ENCODE results near the gene GLMN. TPM values are rescaled to one million over a fixed set of nuclear protein-coding genes. Genes with fewer than 3 reads are reported as not detected.
A peak's percentile ranks its signal among the peaks of the same experiment; 100 is the strongest.
"Not testable (repeated sequence)": the region's sequence is repeated elsewhere in the genome, so short reads cannot be mapped to it uniquely, and the experiment has no call there.

Gene GLMN
- total and polyA plus RNA-seq, 2 donors from 2014 or later = 6.4 to 7.9 TPM

GRCh38 chr1:92299477-92300150 lies 827 bp upstream of the GLMN start:
- DNase-seq (peak in 1 of 5 donors; percentile 10), FAIRE-seq (no peak)
- Histone ChIP-seq H3K27ac (ENCODE audit: low read depth in 2 of 2, low read length in 2 of 2) (no peak overlapping the region), H3K4me3 (ENCODE audit: low read length in 3 of 3) (peak overlapping the region; percentile 76 to 95 (median 88)), H3K36me3 (ENCODE audit: control insufficient read depth in 2 of 3, insufficient read depth in 3 of 3, low read length in 3 of 3) (peaks cover 2 to 3% (median 3%) of the 10 kb centered on the region in 3 donors), H3K9ac (ENCODE audit: low read length in 3 of 3) (peak overlapping the region; percentile 50 to 97 (median 91)), H3K27me3 (ENCODE audit: control insufficient read depth, insufficient read depth, low read length) (no peaks in the 10 kb centered on the region), H3K4me1 (ENCODE audit: control insufficient read depth in 2 of 3, insufficient read depth in 2 of 3, low read depth in 1 of 3, low read length in 3 of 3) (peaks cover 0 to 9% (median 0%) of the 10 kb centered on the region in 3 donors), H3K9me3 (ENCODE audit: control insufficient read depth in 2 of 3, insufficient read depth in 1 of 3, low read length in 3 of 3) (no peaks in the 10 kb centered on the region)
- TF ChIP-seq CTCF (IDR thresholded peaks at IDR 0.05; ENCODE audit: borderline replicate concordance, extremely low read depth, insufficient read depth) = no peak
- intact Hi-C loops (cut with DNase I) = no loop called here

GRCh38 chr1:92298213-92298572 lies 594 bp downstream of the GLMN start:
- intact Hi-C loops (cut with DNase I) = no loop called here
- peak overlapping the region; percentile 88 to 95 (median 94) for H3K4me3 ChIP-seq (ENCODE audit: low read length in 3 of 3)
- peak overlapping the region; percentile 93 to 96 for H3K27ac ChIP-seq (ENCODE audit: low read depth in 2 of 2, low read length in 2 of 2)
- peak overlapping the region; percentile 77 to 97 (median 91) for H3K9ac ChIP-seq (ENCODE audit: low read length in 3 of 3)
- no peak for FAIRE-seq
- no peaks in the 10 kb centered on the region for H3K9me3 ChIP-seq (ENCODE audit: control insufficient read depth in 2 of 3, insufficient read depth in 1 of 3, low read length in 3 of 3)
- H3K36me3 ChIP-seq (ENCODE audit: control insufficient read depth in 2 of 3, insufficient read depth in 3 of 3, low read length in 3 of 3) = no peaks in the 10 kb centered on the region
- no peaks in the 10 kb centered on the region for H3K27me3 ChIP-seq (ENCODE audit: control insufficient read depth, insufficient read depth, low read length)
- DNase-seq = peak in 1 of 5 donors; percentile 49
- H3K4me1 ChIP-seq (ENCODE audit: control insufficient read depth in 2 of 3, insufficient read depth in 2 of 3, low read depth in 1 of 3, low read length in 3 of 3) = peaks cover 0 to 9% (median 0%) of the 10 kb centered on the region in 3 donors
- TF ChIP-seq CTCF (IDR thresholded peaks at IDR 0.05; ENCODE audit: borderline replicate concordance, extremely low read depth, insufficient read depth) = no peak

GRCh38 chr1:92291372-92291999 lies 7.3 kb downstream of the GLMN start:
- Histone ChIP-seq H3K27ac (ENCODE audit: low read depth in 2 of 2, low read length in 2 of 2) (no peak overlapping the region), H3K4me3 (ENCODE audit: low read length in 3 of 3) (no peak overlapping the region), H3K36me3 (ENCODE audit: control insufficient read depth in 2 of 3, insufficient read depth in 3 of 3, low read length in 3 of 3) (peaks cover 0 to 6% (median 5%) of the 10 kb centered on the region in 3 donors), H3K4me1 (ENCODE audit: control insufficient read depth in 2 of 3, insufficient read depth in 2 of 3, low read depth in 1 of 3, low read length in 3 of 3) (no peaks in the 10 kb centered on the region), H3K9ac (ENCODE audit: low read length in 3 of 3) (no peak overlapping the region), H3K9me3 (ENCODE audit: control insufficient read depth in 2 of 3, insufficient read depth in 1 of 3, low read length in 3 of 3) (no peaks in the 10 kb centered on the region), H3K27me3 (ENCODE audit: control insufficient read depth, insufficient read depth, low read length) (no peaks in the 10 kb centered on the region)
- DNase-seq (peak in 3 of 5 donors; percentile 11 to 74 (median 68)), FAIRE-seq (peak; percentile 91)
- peak; percentile 45 for TF ChIP-seq CTCF (IDR thresholded peaks at IDR 0.05; ENCODE audit: borderline replicate concordance, extremely low read depth, insufficient read depth)
- intact Hi-C loops (cut with DNase I) = no loop called here

GRCh38 chr1:92281411-92281810 lies 17.4 kb downstream of the GLMN start:
- H3K4me1 ChIP-seq (ENCODE audit: control insufficient read depth in 2 of 3, insufficient read depth in 2 of 3, low read depth in 1 of 3, low read length in 3 of 3); intact Hi-C loops (cut with DNase I); H3K9me3 ChIP-seq (ENCODE audit: control insufficient read depth in 2 of 3, insufficient read depth in 1 of 3, low read length in 3 of 3); FAIRE-seq; H3K4me3 ChIP-seq (ENCODE audit: low read length in 3 of 3); H3K27me3 ChIP-seq (ENCODE audit: control insufficient read depth, insufficient read depth, low read length); H3K27ac ChIP-seq (ENCODE audit: low read depth in 2 of 2, low read length in 2 of 2); H3K9ac ChIP-seq (ENCODE audit: low read length in 3 of 3); H3K36me3 ChIP-seq (ENCODE audit: control insufficient read depth in 2 of 3, insufficient read depth in 3 of 3, low read length in 3 of 3); DNase-seq: not testable (repeated sequence)

- DNase-seq; FAIRE-seq; intact Hi-C loops (cut with DNase I); H3K27me3 ChIP-seq (ENCODE audit: control insufficient read depth, insufficient read depth, low read length); H3K9ac ChIP-seq (ENCODE audit: low read length in 3 of 3); H3K36me3 ChIP-seq (ENCODE audit: control insufficient read depth in 2 of 3, insufficient read depth in 3 of 3, low read length in 3 of 3); H3K4me3 ChIP-seq (ENCODE audit: low read length in 3 of 3); H3K27ac ChIP-seq (ENCODE audit: low read depth in 2 of 2, low read length in 2 of 2); H3K4me1 ChIP-seq (ENCODE audit: control insufficient read depth in 2 of 3, insufficient read depth in 2 of 3, low read depth in 1 of 3, low read length in 3 of 3); H3K9me3 ChIP-seq (ENCODE audit: control insufficient read depth in 2 of 3, insufficient read depth in 1 of 3, low read length in 3 of 3): not testable (repeated sequence)
Measured at GRCh38 chr1:92279781-92280180, 19.0 kb downstream of the GLMN start.
